GM21825 (cell line): ENCODE data around the gene P4HA2.

Experiments
- ATAC-seq: cut with Tn5 transposase; IDR thresholded peaks from one replicate; pipeline ENCODE4 v1.9.1; 2021; ENCODE audit warnings: mild to moderate bottlenecking, moderate library complexity; ENCODE audit not compliant: unreplicated experiment

The P4HA2 gene

DNA sequence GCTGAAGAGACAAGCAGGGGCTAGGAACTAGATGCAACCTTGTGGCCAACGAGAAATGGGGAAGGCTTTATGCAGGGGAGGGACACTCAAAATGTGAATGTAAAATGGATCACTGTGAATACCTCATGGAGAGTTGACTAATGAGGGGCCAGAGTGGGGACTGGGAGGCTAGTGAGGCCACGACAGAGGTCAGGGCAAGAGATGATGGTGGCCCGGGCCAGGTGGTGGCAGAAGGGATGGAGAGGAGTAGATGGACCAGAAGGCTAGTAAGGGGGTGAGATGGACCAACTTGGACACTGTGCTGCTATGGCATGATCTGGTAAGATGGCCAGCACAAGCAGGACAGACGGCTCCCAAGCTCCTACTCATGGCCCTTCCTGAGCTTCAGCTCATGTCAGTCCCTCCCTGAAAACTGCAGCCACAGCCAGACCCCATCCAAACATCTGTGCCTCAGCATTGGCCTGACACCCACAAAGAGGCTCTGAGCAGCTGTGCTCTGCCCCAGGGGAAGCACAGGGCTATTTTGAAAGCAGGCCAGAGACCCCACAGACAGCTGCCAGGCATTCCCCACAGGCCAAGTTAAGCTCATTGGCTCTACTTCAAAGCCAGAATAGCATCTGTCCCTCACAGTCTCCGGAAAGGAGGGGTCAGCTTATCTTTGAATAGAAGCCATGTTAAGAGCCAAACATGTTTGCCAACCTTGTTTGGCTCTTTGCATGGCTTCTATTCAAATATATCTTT, 22.1 kb downstream of the P4HA2 start:
- no peak for ATAC-seq

DNA sequence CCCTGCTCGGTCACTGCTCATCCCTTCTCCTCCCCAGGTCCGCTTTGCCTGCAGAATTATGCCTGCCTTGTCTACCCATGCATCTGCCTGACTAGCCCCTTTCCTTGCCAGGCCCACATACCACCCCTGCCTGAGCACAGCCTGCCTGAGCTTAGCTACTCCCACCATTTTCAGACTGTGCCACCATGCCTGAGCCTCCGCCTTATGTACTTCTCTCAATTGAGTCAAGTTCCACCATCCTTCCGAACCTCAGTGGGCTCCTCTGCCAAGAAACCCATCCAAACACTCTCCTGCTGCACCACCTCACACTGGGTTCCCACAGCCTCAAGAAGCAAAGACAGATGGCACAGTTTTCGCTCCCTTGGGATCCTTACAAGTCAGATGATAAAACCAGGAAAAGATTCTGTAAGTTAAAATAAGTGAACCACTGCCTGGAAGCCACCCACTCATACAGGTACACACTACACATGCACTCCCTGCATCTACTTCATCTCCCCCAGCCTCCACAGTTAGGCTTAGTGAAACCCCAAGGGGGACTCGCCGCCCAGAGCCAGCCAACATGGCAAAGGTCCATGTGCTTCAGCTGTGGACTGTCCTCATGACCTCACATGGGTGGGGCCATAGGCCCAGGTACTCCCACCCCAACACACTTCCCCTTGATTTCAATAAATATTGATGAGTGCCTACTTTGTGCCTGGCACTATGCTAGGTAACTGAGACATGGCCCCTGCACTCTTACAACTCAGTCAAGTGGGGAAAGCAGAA, 23.1 kb downstream of the P4HA2 start:
- no peak for ATAC-seq

DNA sequence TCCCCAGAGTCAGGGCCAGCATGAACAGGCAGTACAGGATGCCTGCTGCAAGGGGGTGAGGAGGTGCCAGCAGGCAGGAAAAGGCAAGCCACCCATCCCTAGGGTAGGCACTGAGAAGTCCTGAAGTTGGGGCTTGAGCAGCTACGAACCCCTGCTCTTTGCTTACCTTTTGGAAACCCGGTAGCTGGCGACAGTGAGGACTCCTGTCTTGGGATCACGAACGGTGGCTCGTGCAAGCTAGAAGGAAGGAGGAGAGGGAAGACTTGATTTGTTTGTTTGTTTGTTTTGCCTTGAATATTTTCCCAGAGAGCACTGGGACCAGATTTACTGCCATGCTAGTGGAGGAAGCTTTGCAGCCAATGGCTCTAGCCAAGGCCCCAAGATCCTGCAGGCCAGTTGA, 23.7 kb downstream of the P4HA2 start:
- no peak for ATAC-seq

DNA sequence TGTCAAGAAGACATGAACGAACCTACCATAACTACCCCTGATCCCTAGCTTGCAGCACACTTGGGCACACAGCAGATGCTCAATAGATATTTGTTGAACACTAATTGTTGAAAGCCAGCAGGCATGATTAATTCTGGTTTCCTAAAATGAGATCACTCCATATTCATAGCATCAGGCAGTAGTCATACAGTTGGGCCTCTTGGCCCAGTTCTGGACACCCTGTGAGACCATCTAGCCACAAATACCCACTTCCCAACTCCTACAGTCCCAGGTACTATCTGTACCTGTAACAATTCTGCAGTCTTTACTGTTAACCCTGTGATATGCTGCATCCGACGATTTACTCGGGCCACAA, 24.2 kb downstream of the P4HA2 start:
- no peak for ATAC-seq

DNA sequence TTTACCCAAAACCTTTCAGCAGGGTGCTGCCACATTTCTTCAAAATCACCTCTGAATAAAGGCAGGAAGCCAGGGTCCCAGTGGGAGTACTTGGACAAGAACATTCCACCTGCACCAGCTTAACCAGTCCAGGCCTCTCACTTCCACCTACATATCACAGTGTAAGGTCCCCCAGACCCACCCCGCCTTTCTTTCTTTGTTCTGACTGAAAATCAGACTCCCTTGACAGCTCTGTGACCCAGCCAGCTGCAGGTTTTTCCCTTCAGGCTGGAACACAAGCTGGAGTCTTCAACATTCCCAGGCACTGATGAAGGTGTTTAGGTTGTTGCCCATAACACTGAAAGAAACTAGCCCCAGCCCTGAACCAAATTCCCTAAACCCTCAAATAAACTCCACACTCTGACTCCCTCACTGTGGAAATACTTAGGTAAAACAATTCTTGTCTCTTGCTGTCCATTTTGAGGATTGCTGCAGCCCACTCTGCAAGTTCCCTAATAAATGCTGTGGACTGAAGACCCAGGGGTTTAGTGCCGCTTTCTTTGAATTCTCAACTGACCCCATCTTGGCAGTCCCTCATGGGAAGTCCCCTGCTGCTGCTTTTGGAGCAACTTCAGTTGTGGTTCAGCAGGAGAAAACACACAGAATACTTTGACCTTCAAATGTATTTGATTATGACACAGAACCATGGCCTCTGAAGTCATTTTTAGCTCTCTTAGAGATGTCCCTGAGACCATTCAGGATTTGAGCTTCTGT, 24.8 kb downstream of the P4HA2 start:
- no peak for ATAC-seq

DNA sequence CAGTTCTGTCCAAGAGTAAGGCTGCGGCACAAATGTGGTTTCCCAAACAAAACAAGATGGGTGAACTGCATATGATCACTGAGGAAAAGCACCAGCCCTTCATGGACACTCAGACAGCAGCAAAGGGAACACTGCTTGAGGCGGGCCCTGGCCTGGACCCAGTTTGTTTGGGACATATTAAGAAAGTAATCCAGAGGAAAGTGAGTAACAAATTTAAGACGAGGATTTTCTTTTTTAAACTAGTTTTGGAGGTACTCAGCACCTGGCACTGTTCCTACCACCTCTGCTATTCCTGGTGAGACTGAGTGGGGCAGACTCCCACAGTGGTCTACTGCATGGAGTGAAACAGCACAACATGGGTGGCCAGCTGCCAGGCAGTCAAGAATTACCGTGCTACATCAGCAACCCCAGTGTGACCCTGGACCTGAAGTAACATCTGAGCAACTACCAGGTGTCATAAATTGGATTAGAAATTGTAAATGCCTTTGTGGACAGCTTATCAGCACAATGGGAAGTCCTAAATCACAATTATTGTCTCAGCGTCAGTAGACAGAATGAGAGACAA, 28.5 kb downstream of the P4HA2 start:
- no peak for ATAC-seq

DNA sequence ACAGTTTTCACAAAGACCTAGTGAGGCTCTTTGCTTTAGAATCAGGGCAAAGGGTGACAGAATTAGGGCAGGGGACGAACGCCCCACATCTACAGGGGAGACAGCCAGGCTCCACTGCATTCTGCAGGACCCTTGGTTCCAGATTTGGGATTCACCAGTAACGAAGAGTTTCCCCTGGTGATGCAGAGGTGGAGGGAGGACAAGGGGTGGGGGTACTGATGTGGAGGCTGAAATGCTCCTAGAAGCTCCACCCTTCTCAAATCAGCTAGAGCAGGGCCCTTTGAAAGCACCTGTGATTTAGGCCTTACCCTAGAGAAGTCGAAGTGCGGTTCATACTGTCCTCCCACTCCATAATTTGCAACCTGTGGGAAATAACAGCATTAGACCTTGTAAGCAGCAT, 29.1 kb downstream of the P4HA2 start:
- no peak for ATAC-seq

DNA sequence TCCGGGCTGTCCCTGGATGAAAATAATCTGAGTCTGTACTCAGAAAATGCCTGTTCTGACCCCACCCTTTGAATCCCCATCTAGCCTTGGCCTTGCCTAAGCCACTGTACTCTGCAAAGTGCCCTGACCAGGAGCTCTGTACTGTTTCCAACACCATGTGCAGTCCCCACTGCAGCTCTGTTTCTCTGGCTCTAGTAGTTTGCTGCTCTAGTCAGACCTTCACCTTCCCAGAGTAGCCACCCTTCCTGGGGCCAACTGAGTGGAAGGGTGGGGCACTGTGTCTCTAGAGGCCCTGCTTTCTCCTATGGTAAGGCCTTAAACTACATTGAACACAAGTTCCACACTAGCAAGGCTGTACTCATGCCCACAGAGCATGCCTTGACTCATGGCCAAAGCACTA, 31.9 kb downstream of the P4HA2 start:
- no peak for ATAC-seq

DNA sequence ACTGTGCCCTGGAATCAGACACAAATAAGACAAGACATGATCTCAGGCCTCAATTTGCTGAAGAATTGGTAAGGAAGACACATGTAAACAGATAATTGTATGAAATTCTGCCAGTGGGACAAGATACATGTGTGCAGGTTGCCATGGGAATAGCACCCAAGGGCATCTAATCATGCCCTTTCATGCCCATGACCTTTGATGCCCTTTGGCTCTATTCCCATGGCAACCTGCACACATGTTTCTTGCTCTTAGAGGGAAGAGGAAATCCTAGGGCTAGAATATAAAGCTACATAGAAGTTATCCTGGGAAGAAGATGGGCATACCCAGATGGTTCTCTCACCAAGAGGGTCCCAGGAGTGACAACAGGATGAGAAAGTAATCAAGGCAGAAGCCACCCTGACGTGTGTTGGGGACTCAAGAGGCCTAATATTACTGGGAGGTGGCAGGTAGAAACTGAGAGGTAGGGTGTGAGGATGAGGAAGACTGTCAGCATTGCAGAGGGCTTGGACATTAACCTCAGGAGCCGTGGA, 34.4 kb downstream of the P4HA2 start:
- no peak for ATAC-seq

DNA sequence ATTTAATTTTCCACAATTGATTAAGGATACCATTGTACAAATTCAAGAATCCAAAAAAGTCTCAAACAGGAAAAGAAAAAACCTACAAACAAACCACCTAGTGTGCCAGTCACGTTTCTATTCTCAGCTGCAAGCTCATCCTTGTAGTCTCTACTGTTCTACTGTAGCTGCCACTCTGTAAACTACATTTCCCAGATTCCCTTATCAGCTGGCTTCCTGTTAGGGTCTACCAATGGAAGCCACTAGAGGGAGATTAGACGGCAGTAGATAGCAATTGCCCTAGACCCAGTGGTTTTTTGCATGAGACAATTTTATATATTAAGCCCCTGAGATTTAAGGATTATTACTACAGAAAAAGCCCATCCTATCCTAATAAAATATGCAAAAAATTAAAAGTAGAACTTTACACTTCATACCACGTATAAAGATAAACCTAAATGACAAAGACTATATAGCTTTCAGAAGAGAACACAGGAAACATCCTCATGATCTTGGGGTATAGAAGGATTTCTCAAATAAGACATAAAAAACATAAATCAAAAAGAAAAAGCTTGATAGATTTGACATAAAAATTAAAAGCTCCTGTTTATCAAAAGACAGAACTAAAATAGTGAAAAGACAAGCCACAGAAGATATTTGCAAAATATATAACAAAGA, 37.4 kb downstream of the P4HA2 start:
- peak; percentile 95 for ATAC-seq

DNA sequence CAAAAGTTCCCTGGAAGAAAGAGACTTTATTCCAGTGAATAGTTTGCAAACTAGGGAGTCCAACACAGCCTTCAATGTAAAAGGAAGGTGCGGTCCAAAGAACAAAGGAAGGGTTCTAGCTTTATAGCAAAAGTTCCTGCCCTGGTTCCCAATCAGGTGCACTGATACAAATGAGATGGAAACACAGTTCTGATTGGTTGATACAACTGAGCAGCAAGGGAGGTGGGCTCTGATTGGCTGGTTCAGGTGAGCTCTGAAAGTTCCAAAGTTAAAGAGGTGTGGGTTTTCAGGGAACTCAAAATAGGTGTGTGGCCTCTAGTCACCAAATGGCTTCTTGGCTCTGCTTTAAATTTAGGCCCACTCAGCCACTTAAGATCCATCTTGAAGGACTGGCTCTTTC, 43.1 kb downstream of the P4HA2 start:
- no peak for ATAC-seq

DNA sequence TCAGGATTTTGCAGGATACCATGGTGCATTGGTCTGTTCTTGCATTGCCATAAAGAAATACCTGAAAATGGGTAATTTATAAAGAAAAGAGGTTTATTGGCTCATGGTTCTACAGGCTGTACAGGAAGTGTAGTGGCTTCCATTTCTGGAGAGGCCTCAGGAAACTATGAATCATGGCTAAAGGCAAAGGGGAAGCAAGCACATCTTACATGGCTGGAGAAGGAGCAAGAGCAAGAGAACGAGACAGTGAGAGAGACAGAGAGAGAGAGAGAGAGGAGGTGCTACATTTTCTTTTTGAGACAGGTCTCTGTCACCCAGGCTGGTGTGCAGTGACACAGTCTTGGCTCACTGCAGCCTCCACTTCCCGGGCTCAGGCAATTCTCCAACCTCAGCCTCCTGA, 43.9 kb downstream of the P4HA2 start:
- ATAC-seq: no peak

DNA sequence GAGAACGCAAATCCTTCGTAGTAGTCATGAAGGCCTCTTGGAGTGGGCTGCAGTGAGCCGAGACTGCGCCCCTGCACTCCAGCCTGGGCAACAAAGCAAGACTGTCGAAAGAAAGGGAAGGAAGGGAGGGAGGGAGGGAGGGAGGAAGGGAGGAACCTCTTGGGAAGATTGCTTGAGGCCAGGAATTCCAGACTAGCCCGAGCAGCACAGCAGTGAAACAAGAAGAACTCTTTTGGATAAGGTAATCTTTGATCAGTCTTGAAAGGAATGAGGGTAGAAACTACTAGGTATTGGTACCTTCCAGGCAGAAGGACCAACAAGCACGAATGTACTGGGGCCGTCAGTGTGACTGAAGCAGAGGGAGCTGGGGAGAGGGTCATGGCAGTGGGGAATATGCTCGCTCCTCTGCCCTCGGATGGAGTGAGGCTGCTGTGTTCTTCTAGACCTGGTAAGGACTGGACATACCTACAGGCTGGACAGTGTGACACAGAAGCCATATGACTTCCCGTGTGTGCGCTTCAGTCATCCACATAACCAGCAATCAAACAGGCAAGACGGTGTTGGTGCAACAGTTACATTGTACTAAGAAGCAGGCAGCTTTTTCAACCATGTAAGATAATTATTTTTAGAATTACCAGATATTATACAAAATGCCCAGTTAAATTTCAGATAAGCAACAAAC, 45.2 kb downstream of the P4HA2 start:
- ATAC-seq: no peak

DNA sequence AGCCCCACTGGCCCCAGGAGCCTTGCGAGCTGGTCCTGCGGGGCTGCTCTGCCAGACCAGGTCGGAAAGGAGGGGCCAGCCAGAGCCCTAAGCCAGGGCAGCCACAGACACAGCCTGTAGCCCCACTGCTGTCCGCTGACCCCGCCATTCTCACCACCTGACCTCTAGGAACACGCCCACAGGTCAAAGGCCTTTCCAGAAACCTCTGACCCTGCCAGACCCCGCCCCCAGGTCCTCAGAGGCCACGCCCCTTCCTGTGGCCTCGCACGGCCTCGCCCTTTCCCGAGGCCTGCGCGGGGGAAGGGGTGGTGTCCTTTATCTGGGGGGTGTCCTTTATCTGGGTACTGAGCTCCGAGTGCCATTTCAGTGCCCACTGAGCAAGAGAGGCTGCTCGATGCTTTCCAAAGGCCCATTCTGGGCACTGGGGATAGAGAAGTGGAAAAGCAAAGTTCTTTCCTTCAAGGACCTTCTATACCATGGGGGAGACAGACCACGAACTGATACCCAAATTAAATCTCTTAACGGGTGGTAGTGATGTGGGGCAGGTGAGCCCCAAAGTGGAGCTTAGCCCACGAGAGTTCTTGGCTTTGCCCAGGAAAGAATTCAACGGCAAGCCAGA, 46.5 kb downstream of the P4HA2 start:
- no peak for ATAC-seq

DNA sequence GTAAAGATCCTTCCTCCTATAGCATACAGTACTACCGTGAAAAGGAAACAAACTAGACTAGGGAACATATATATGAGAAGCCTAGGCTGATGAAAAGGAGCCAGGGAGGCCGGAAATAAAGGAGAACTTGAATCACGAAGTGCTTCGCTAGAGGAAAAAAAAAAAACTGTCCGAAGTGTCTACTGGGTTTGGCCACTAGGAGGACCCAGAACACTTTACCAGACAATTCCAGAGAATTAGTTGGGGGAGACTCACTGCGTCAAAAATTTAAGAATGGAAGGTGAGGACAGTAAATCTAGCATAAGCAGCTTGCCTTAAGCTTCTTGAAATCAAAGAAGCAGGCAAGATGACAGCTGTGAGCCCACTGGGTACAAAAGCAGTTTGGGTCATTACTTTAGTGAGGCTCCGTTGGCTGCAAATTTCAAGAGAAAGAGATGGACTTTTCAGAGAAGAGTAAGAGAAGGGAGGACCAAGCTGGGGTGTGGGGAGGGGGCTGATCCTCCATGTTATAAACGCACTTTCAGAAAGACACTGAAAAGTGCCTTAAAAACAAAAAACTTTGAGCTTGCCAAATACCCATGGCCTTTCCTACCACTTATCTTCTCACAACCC, 47.4 kb downstream of the P4HA2 start:
- no peak for ATAC-seq

DNA sequence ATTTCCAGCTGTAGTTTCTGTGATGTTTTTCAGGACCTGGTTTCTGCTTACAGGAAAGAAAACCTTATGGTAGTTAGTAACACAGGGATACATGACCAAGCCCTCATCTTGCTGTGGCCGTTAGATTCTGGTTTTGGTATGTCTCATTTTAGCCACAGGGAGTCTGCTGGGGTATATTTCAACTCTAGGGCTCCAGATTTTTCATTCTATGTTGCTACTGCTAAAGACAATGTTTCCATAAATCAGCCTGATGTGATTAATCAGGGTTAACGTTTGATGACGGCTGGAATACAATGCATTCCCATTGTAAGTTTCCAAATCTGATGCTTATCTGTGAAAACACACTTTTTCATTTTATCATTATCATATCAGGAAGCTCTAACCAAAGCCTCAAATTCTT, 48.2 kb downstream of the P4HA2 start:
- ATAC-seq: no peak

DNA sequence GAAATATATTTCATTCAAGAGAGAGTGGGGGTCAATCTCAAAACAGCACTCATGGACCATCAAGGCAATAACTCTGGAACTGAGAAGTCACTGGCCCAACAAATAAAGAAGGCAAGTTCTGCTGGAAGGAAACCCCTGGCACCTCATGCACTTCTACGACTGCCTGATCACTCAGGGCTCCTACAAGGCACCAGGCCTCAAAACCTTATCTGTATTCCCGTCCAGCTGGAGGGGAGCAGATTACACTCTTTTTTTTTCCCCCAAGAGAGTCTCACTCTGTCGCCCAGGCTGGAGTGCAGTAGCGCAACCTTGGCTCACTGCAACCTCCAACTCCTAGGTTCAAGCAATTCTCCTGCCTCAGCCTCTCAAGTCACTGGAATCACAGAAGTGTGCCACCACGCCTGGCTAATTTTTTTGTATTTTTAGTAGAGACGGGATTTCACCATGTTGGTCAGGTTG, 49.9 kb downstream of the P4HA2 start:
- no peak for ATAC-seq

DNA sequence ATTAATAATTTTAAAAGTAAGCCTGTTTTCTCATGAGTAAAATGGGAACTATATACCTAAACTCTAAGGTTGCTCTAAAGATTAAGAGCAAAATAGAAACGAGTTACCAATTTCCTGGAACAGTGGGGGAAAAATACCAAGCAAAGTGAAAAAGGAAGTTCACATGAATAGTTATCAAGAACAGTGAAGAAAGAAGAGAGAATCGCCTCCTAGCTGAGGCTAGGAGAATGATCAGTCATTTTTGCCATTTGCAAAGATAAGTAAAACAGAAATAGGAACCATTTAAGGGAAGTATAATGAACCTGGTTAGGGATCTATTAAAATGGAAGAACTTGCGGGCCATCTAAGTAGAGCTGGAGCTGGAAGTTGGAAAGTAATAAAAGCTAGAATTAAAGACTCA, 50.7 kb downstream of the P4HA2 start:
- peak; percentile 59 for ATAC-seq

DNA sequence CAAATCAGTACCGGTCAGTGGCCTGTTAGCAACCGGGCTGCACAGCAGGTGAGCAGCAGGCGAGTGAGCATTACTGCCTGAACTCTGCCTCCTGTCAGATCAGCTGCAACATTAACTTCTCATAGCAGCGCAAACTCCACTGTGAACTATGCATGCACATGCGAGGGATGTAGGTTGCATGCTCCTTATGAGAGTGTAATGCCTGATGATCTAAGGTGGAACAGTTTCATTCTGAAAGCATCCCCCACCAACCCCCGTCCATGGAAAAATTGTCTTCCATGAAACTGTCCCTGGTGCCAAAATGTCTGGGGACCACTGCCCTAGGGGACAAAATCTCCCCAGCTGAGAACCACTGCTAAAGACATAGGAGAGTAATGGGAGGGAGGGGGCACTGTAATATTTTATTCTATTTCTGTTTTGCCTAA, 51.1 kb downstream of the P4HA2 start:
- ATAC-seq: no peak
